GM19468 (cell line): Measurements from ENCODE around the gene HEATR5A.
"Not testable (repeated sequence)": the region's sequence is repeated elsewhere in the genome, so short reads cannot be mapped to it uniquely, and the experiment has no call there.

Source experiments
- ATAC-seq: cut with Tn5 transposase; IDR thresholded peaks from one replicate; pipeline ENCODE4 v1.9.1; 2021; ENCODE audit warnings: mild to moderate bottlenecking, moderate library complexity, moderate number of reproducible peaks; ENCODE audit not compliant: unreplicated experiment; ENCODE audit errors: extremely low read depth

HEATR5A gene

DNA sequence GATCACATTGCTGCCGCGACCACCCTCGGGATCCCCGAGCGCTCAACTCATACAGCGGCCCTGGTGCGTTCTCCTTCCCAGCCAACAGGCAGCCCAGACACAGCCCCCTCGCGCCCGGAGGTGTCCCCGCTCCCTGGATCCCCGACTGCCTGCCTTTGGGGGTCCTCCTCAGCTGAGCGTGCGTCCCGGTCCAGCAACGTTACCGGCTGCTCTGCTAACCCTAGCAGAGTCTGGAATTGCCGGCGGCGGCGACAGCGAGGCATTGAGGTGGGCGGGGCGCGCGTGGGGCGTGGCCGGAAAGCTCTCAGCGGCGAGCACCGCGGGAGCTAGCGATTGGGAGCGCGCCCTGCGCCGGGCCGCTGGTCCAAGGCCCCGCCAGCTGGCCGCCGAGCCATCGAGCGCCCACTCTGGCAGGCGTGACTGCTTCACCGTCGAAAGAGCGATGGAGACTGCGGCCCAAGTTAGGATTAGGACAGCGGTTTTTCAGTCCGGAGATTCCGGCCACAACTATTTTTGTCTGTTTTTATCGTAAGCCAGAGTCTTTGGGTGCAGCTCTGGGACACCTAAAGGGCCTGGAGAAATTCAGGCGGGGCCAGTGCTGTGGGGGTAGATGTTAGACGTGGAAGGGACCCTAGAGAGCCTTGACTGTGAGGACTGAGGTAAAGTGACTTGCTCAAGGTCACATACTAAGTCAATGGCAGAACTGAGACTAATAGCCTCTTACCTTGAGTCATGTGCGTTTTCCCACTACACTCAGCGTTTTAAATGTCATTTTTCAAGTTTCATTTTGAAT lies at the start of gene HEATR5A:
Gene HEATR5A (minus strand): TSS at position 232 of the 793 bp plus-strand sequence. CDS start 17,575 bp downstream, outside the sequence.
- ATAC-seq: peak; percentile 89

DNA sequence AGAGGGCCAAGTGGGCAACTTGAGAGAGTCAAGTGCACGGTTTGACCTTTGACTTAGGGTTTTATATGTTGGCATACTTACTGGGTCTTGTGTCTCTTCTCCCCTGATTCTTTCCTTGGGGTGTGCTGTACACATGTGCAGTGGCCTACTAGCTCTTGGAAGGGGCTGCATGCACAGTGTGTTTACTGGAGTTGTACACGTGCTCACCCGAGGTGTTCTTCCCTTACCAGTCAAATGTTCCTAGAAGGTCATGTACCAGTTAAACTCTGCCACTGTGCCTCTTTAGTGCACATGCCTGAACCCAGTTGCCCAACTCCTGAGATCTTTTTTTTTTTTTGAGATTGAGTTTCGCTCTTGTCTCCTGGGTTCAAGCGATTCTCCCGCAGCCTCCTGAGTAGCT lies 46.2 kb upstream of the HEATR5A start:
- ATAC-seq: no peak

DNA sequence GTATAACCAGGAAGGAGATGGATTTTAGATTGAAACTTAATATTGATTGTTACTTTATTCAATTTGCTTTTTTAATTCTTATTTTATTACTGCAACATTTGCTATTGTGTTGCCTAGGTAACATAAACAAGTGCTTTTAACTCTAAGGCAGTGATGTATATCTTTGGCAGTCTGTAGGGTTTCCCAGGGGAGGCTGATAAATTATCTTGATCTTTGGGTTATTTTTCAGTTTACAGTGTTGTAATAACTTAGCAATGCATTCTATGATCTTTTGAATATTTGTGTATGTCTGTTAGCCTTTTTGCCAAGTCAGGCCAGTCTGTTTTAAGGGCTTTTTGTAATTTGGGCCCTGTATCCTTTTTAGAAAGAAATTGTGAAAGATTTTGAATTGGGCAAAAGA lies 44.8 kb upstream of the HEATR5A start:
- ATAC-seq: no peak

DNA sequence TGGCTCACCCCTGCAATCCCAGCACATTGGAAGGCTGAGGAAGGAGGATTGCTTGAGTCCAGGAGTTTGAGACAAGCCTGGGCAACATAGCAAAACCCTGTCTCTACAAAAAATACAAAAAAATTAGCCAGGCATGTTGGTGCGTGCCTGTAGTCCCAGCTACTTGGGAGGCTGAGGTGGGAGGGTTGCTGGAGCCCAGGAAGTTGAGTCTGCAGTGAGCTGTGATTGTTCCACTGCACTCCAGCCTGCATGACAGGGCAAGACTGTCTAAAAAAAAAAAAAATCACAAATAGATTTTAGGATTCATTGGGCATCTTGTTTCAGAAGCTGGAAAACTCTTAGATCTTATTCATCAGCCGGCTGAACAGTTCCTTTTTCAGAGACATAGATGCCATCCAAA lies 42.1 kb upstream of the HEATR5A start:
- ATAC-seq: not testable (repeated sequence)

DNA sequence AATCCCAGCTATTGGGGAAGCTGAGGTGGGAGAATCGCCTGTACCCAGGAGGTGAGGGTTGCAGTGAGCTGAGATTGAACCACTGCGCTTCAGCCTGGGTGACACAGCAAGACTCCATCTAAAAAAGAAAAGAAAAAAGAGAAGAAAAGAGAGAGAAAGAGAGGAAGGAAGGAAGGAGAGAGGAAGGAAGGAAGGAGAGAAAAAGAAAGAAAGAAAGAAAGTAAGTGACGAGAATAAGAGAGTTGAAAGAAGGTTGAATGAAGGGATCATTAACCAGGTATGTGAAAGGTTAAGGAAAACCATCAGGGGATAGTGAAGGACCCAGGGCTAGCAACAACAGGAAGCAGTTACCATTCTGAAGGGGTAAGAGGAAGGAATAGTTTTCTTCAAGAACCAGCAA lies 41.2 kb upstream of the HEATR5A start:
- ATAC-seq: no peak

DNA sequence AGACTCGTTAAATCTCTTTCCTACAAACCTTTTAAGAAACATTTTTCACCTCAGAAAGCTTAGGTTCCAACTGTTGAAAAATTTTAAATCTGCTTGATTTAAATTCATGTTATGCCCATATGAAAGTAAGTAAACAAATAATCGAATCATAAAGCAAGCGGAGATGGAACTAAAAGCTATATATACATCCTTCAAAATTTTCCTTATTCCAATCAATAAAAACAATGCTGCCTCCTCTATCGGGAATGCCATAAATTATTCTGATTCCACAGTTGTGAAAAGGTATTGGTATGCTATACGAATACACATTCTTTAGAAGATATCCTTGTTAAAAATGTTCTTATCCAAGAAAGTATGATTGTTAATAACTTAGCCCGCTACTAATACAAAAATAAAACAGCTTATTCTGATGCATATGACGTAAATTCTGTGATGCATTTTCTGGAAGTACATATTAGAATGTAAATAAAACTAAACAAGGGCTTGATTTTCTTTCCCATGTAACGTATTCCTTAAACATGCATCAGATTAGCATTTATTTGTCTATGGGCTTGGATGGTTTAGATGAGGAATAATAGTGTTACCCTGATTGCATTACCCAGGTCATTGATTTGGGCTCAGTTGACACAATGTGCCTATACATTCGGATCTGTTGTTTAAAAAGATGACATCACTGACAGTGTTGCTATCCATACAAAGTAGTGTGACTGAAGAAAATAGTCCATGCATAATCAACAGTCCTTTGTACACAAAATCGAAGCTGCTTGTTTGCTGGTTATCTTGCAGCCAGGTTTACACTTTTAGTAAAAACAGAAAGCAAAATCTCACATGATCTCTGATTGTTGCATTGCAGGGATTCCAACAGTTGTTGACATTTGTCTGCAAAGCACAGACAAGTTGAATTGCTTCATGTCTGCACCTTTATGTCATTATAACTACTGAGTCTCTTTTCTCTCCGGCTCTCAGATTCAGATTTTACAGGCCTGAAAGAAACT lies 37.6 kb upstream of the HEATR5A start:
- no peak for ATAC-seq

DNA sequence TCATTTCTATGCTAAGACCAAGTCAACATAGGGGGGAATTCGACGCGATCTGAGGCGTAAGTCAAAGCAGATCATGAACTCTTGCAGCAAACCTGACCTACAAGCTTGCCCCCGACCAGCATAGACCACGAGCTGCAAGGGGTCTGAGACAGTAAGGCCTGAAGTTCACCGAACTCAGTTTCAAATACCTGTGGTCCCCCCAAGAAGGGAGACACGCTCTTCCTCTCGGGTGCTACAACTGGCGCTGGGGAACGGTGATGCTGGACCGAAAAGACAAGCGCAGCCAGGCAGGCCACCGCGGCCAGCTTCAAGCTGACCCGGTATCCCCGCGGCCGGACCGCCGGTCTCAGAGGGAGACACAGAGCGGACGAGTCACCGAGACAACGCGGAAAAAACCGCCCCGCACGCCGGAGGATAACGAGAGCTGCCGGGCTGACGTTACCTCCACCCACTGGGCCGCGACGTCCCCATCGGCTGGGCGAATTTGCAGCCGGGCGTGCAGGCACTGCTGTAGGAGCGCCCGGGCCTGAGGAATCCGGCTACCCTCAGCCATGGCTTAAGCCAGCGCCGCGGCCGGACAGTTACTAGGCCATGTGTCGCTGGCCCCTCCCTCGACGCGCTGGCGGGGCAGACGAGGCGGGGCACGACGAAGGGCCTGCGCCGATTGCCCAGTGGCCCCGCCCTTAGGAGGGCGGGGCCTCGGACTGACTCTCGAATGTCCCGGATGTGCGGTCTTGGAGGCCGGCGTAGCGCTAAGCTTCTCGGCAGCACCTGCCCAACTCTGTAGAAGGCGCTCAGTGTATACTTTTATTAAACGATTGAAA lies 36.7 kb upstream of the HEATR5A start, which contains the start of gene DTD2:
Gene DTD2 (minus strand): TSS at position 666 of the 824 bp plus-strand sequence. CDS start 113 bp downstream, at position 553.
- ATAC-seq: peak; percentile 98

DNA sequence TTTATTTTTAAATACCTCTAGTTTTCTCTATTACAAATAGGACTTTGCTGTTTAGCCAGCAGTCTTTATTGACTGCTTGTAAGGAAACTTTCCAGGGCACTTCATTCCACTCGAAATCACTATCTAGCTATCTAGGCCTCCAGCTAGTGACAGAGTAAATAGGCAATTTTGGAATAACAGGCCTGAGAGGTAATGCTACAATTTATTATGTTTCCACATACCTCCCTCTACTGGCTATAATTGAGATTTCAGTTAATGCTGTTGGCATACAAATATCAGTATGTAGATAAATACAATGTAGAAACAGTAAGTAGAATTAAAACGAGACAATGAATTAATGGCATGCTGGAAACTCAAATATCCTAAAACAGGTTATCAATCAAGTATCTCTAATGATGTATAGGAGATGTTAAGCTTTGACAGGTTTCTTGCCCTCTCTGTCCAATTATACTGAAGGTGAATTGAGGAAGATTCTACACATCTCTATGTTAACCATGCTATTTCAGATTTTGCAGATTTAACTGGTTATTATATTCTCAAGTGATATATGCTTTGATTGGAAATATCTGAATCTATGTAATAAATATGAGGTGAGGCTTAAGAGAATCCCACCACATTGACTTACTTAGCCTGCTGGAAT lies 29.7 kb upstream of the HEATR5A start:
- no peak for ATAC-seq

DNA sequence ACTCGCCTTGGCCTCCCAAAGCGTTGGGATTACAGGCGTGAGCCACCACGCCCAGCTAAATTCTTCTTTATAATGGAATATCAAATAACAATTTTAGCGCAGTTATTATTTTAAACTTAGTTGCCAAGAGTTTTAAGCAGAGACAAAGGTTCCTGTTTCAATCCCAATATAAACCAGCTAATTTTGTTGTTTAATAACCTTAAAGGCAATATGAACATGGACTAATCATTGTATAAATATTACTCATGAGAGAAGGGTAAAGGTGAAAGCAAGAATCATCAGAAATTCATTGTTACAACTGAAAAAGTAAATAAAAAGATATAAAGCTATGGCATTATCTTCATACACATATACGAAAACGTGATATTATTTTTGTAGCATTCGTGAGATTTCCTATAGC lies 28.8 kb upstream of the HEATR5A start:
- ATAC-seq: no peak

DNA sequence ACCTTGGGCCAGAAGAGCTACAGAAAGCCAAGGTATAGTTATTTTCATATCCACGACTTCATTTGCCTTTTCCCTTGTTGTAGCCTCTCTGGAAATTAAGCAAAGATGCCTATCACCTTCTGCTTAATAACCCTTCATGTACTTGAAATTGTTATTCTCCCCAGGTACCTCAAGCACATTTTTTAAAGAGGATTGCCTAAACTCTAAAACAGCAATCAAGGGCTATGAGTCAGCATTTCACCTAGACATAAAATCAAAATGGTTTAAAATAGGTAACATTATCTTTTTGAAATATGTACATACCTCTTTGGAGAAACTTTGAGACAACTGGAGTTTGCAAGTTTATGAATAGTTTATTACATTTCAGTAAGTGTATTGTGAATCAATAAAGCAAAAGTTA lies 25.4 kb upstream of the HEATR5A start:
- no peak for ATAC-seq

DNA sequence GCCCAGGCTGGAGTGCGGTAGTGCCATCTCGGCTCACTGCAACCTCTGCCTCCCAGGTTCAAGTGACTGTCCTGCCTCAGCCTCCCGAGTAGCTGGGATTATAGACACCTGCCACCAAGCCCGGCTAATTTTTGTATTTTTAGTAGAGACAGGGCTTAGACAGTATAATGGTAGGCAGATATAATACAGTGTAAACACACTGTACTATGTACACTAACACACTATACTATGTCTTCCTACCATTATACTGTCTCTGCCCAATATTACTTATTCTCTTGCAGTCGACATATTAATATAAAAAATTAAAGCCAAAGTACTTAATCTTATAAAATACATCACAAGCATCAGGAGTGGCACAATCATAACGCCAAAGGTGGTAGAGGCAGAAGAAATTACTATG lies 21.9 kb upstream of the HEATR5A start:
- ATAC-seq: no peak

DNA sequence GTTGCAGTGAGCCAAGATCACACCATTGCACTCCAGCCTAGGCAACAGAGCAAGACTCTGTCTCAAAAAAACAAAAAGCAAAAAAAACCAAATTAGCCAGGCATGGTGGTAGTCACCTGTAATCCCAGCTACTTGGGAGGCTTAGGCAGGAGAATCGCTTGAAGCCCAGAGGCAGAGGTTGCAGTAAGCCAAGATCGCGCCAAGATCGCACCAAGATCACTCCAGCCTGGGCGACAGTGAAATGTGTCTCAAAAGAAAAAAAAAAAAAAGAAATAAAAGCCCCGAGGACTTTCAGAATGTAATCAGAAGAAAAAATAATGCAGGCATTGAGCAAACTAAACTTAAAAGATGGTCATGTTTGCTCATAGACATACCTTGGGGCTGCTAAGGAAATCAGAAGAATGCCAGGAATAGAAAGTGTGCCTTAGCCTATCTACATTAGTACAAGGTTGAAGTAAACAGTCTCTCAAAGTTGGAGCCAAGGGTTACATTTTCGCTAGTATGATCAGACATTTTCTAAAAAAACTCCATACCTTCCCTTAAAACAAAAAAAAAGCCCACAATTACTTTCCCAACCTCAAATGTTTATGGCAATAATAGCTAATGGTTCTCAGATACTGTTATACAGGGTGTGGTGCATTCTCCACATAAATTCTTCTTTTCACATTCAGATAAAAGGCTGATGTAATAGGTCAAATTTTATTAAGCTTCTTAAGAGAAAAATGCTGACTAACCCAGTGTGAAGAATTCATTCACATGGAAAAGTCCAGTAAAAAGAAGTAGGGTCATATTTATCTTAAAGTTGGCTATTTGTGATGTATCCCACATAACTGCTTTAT lies 21.1 kb upstream of the HEATR5A start:
- ATAC-seq: no peak

DNA sequence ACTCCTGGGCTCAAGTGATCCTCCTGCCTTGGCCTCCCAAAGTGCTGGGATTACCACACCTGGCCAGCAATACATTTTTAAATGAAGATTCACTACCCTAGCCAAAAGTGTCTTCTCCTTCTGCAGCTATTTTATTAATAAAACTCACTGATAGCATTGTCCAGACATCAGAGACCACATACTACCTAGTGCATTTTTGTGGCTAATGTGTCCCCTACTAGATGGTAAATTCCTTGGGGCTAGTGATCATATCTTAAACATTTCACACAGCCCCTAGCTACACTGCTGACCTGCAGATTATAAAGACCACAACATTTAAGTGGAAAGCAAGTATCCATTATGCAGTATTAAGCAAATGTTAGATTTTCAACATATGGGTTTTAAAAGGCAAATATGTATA lies 19.9 kb upstream of the HEATR5A start:
- no peak for ATAC-seq

DNA sequence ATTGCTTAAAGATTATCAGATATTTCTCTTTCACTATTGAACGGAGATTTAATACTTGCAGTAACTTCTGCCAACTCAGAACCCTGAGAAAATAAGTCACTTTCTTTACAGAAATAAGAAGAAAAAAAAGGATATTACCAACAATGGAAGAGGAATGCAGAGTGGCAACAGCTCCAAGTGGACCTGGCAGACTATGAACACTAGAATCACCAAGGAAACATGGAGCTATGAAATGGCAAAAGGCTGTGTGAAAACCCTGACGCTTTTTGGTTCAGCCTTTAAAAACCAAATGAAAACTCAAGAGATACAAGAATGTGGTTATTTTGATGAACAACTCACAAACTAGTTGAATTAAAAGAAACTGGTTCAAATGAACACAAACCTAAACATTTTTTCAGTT lies 19.2 kb upstream of the HEATR5A start:
- no peak for ATAC-seq

DNA sequence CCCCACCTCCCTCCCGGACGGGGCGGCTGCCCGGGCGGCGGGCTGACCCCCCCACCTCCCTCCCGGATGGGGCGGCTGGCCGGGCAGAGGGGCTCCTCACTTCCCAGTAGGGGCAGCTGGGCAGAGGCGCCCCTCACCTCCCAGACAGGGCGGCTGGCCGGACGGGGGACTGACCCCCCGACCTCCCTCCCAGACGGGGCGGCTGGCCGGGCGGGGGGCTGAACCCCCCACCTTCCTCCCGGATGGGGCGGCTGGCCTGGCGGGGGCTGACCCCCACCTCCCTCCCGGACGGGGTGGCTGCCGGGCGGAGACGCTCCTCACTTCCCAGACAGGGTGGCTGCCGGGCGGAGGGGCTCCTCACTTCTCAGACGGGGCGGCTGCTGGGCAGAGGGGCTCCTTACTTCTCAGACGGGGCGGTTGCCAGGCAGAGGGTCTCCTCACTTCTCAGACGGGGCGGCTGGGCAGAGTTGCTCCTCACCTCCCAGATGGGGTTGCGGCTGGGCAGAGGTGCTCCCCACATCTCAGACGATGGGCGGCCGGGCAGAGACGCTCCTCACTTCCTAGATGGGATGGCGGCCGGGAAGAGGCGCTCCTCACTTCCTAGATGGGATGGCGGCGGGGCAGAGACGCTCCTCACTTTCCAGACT lies 16.8 kb upstream of the HEATR5A start:
- ATAC-seq: not testable (repeated sequence)

DNA sequence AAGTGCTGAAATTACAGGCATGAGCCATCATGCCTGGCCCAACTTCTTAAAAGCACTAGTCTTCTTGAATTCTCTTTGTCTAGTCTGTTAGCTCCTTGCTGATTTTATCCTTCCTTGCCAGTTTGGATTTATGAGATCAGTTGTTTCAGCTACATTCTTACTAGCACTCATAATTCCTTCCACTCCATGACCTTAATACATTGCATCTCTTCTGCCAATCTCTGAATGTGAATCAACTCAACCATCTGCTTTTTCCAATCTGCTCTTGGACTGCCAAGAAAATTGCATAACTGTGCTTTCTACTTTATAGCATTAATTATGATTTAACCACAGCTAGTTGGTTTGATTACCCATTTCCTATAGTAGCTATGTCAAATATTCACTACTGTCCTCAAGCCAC lies 14.9 kb upstream of the HEATR5A start:
- ATAC-seq: no peak

DNA sequence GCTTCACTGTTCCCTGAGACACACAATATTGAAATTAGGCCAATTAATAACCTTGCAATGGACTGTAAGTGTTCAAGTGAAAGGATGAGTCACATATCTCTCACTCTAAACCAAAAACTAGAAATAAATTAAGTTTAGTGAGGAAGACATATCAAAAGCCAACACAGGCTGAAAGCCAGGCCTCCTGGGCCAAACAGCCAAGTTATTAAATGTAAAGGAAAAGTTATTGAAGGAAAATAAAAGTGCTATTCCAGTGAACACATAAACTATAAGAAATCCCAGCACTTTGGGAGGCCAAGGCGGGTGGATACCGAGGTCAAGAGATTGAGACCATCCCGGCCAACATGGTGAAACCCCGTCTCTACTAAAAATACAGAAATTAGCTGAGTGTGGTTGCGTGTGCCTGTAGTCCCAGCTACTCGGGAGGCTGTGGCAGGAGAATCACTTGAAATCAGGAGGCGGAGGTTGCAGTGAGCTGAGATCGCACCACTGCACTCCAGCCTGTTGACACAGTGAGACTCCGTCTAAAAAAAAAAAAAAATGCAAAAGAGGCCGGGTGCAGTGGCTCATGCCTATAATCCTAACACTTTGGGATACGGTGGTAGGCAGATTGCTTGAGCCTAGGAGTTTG lies 10.4 kb upstream of the HEATR5A start:
- ATAC-seq: no peak

DNA sequence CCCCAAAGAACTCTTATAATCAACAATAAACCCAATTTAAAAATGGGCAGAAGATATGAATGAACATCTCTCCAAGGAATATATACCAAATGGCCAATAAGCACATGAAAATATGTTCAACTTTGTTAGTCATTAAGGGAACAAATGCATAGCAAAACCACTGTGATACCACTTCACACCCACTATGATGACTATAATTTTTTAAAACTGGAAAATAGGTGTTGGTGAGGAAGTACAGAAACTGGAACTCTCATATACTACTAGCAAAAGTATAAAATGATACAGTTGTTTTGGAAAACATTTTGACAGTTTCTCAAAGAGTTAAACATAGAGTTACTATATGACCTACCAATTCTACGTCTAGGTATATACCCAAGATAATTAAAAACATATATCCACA lies 9.4 kb upstream of the HEATR5A start:
- ATAC-seq: no peak
